Uterus (tissue), 4 donors: ENCODE results near the gene TEX10. TPM values are rescaled to one million over a fixed set of nuclear protein-coding genes. Genes with fewer than 3 reads are reported as not detected.

Experiments used
- DNase-seq, 2 donors: peaks; one replicate each; pipeline ENCODE4 v3.0.0-alpha.2; 2019 to 2020
- H3K27ac ChIP-seq, 2 donors: fragments of 200-600 bp; sonication (generic); 1 replicate in 1 of 2; 2 replicates in 1 of 2; pipeline ENCODE4 v1.5.1; 2016 to 2018
- H3K27me3 ChIP-seq, 2 donors: fragments of 200-600 bp; sonication (generic); one replicate each; pipeline ENCODE4 v1.5.1; 2018 to 2019; ENCODE audit warnings: control low read depth in 1 of 2
- H3K36me3 ChIP-seq, 2 donors: fragments of 200-600 bp; sonication (generic); one replicate each; pipeline ENCODE4 v1.5.1; 2019; ENCODE audit warnings: control low read depth in 1 of 2
- H3K4me1 ChIP-seq, 2 donors: fragments of 200-600 bp; sonication (generic); one replicate each; pipeline ENCODE4 v1.5.1; 2018 to 2019; ENCODE audit warnings: control low read depth in 1 of 2
- H3K4me3 ChIP-seq, 2 donors: fragments of 200-600 bp; sonication (generic); 1 replicate in 1 of 2; 2 replicates in 1 of 2; pipeline ENCODE4 v1.5.1; 2018 to 2019; ENCODE audit warnings: mild to moderate bottlenecking in 1 of 2
- H3K9me3 ChIP-seq, 2 donors: fragments of 200-600 bp; sonication (generic); one replicate each; pipeline ENCODE4 v1.5.1; 2019; ENCODE audit warnings: control low read depth in 1 of 2
- POLR2A ChIP-seq, 2 donors: fragments of 450-650 bp; IDR thresholded peaks; one replicate each; pipeline ENCODE4 v1.6.1; 2016; ENCODE audit warnings: antibody characterized with exemption in 2 of 2, mild to moderate bottlenecking in 1 of 2, moderate library complexity in 1 of 2
- intact Hi-C: fragments of 100-400 bp; cut with DNase I; formaldehyde crosslinking; loops from one replicate; pipeline ENCODE4 v1.15.1; 2023; ENCODE audit warnings: low total_unique reads
- total RNA-seq, 4 donors: library from RNA; depleted of rRNA in 3 of 4; stranded (reverse); fragments of >200 nt in 3 of 4; gene quantifications; one replicate each; pipeline versions ENCODE4 v1.1.0 to v1.2.4, GENCODE V29; 2014 to 2023
- TF ChIP-seq, protein P1 (sequence below), 4 experiments: fragments of 200-600 bp in 2 of 4; fragments of 450-650 bp in 2 of 4; sonication (generic) in 2 of 4; IDR thresholded peaks; one replicate each; pipeline ENCODE4 v1.5.1; 2016 to 2019; ENCODE audit warnings: antibody characterized with exemption in 4 of 4, mild to moderate bottlenecking in 2 of 4, moderate library complexity in 1 of 4
- donor health status: DM: yes; HTN: yes; CAD: no.

TEX10 gene
- total RNA-seq, 4 donors from 2014 or later: 17.9 to 48.0 (median 21.2) TPM

DNA sequence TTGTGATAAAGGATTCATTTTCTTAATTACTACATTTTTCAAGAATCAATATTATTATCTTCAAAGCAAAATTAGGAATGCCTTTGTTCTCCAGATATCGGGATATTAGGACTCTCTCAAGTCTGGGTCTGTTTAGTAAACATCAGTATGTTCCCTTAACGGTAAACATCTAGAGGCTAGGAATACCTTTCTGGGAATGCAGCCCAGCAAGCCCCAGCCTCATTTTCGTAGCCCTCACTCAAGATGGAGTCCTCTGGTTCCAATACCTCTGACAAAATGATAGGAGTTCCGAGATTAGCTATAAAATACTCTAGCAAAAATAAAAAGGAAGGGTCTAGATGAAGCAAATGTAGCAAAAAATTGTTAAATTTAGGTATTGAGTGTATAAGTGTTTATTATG, 84.5 kb downstream of the TEX10 start:
- TF ChIP-seq POLR2A (IDR thresholded peaks at IDR 0.05): no peak
- TF ChIP-seq, protein P1, sequence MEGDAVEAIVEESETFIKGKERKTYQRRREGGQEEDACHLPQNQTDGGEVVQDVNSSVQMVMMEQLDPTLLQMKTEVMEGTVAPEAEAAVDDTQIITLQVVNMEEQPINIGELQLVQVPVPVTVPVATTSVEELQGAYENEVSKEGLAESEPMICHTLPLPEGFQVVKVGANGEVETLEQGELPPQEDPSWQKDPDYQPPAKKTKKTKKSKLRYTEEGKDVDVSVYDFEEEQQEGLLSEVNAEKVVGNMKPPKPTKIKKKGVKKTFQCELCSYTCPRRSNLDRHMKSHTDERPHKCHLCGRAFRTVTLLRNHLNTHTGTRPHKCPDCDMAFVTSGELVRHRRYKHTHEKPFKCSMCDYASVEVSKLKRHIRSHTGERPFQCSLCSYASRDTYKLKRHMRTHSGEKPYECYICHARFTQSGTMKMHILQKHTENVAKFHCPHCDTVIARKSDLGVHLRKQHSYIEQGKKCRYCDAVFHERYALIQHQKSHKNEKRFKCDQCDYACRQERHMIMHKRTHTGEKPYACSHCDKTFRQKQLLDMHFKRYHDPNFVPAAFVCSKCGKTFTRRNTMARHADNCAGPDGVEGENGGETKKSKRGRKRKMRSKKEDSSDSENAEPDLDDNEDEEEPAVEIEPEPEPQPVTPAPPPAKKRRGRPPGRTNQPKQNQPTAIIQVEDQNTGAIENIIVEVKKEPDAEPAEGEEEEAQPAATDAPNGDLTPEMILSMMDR (IDR thresholded peaks at IDR 0.05): no peak
- intact Hi-C loops: no loop called here
- no peak for DNase-seq
- no peaks in the 10 kb centered on the region for H3K4me1 ChIP-seq
- no peaks in the 10 kb centered on the region for H3K36me3 ChIP-seq
- no peaks in the 10 kb centered on the region for H3K9me3 ChIP-seq
- H3K27me3 ChIP-seq: no peaks in the 10 kb centered on the region
- no peak overlapping the region for H3K4me3 ChIP-seq
- H3K27ac ChIP-seq: no peak overlapping the region

- H3K27ac ChIP-seq: no peak overlapping the region
- H3K27me3 ChIP-seq: no peaks in the 10 kb centered on the region
Measured at GRCh38 chr9:100267211-100267610, 85.5 kb downstream of the TEX10 start.

More at GRCh38 chr9:100267211-100267610, 85.5 kb downstream of the TEX10 start:
- Histone ChIP-seq H3K36me3 (no peaks in the 10 kb centered on the region), H3K4me3 (no peak overlapping the region), H3K9me3 (no peaks in the 10 kb centered on the region), H3K4me1 (no peaks in the 10 kb centered on the region)
- no peak for DNase-seq
- intact Hi-C loops: no loop called here
- no peak for TF ChIP-seq POLR2A (IDR thresholded peaks at IDR 0.05)
- TF ChIP-seq, protein P1 (IDR thresholded peaks at IDR 0.05): no peak

Other genes starting within 250 kb of the TEX10 start
- 10 to 100 TPM in 3 of 4 donors, 1 to 10 TPM in 1; 7.4 to 28.1 (median 20.2) TPM for gene MSANTD3, start 74.2 kb upstream of the TEX10 start, total RNA-seq
- 1 to 10 TPM in 1 of 4 donors, not detected in 3; 8.4 TPM for gene TMEFF1, start 120.2 kb upstream of the TEX10 start, total RNA-seq
- gene CAVIN4, start 225.1 kb upstream of the TEX10 start, total RNA-seq: 1 to 10 TPM in 1 of 4 donors, under 1 TPM in 2, not detected in 1; 0.26 to 2.1 (median 0.64) TPM